CD4-positive, CD25-positive, alpha-beta regulatory T cell (primary cell): Measurements from ENCODE around the gene CEP89. TPM values are rescaled to one million over a fixed set of nuclear protein-coding genes. Genes with fewer than 3 reads are reported as not detected.
"Not testable (repeated sequence)": the region's sequence is repeated elsewhere in the genome, so short reads cannot be mapped to it uniquely, and the experiment has no call there.

ENCODE experiments used
- ATAC-seq, 2 donors: fragments of 150-1000 bp; cut with Tn5 transposase; one replicate each; pipeline ENCODE4 v1.10.0; 2021; ENCODE audit warnings: low read depth in 2 of 2, moderate number of reproducible peaks in 2 of 2, moderate library complexity in 1 of 2
- DNase-seq, 3 donors: peaks; one replicate each; pipeline versions ENCODE4 v3.0.0 to v3.0.0-alpha.2; 2012 to 2022; ENCODE audit warnings: mixed read lengths in 1 of 3
- H3K27ac ChIP-seq: one replicate; pipeline ENCODE4 v1.7.0; 2013; ENCODE audit warnings: mild to moderate bottlenecking, low read length; ENCODE audit not compliant: insufficient read depth, poor library complexity, severe bottlenecking
- H3K27me3 ChIP-seq: one replicate; pipeline ENCODE4 v1.7.0; 2013; ENCODE audit warnings: low read length; ENCODE audit not compliant: control insufficient read depth, insufficient read depth
- H3K36me3 ChIP-seq: one replicate; pipeline ENCODE4 v1.7.0; 2013; ENCODE audit warnings: mild to moderate bottlenecking, low read length, moderate library complexity; ENCODE audit not compliant: control insufficient read depth, insufficient read depth
- H3K4me1 ChIP-seq: 2 replicates; pipeline ENCODE4 v1.7.0; 2013; ENCODE audit warnings: mild to moderate bottlenecking, low read length; ENCODE audit not compliant: insufficient read depth, control insufficient read depth, poor library complexity, severe bottlenecking
- H3K4me3 ChIP-seq: one replicate; pipeline ENCODE4 v1.7.0; 2013; ENCODE audit warnings: low read depth, mild to moderate bottlenecking, low read length, moderate library complexity
- H3K9me3 ChIP-seq, 2 experiments: 1 replicate in 1 of 2; 2 replicates in 1 of 2; pipeline ENCODE4 v1.7.0; 2013; ENCODE audit warnings: low read length in 2 of 2, mild to moderate bottlenecking in 1 of 2, moderate library complexity in 1 of 2; ENCODE audit not compliant: control insufficient read depth in 2 of 2
- H3K27ac Mint-ChIP-seq, 3 donors: one replicate each; pipeline ENCODE4 v1.8.0; 2020 to 2022; ENCODE audit warnings: mild to moderate bottlenecking in 3 of 3, mixed read lengths in 3 of 3, moderate library complexity in 2 of 3
- H3K27me3 Mint-ChIP-seq: one replicate; pipeline ENCODE4 v1.8.0; 2022; ENCODE audit warnings: mild to moderate bottlenecking, mixed read lengths
- H3K36me3 Mint-ChIP-seq: one replicate; pipeline ENCODE4 v1.8.0; 2020; ENCODE audit warnings: mixed read lengths
- H3K4me1 Mint-ChIP-seq, 4 donors: one replicate each; pipeline ENCODE4 v1.8.0; 2020 to 2022; ENCODE audit warnings: mixed read lengths in 4 of 4, mild to moderate bottlenecking in 1 of 4
- H3K4me3 Mint-ChIP-seq, 4 donors: one replicate each; pipeline ENCODE4 v1.8.0; 2020 to 2022; ENCODE audit warnings: mild to moderate bottlenecking in 4 of 4, mixed read lengths in 4 of 4, moderate library complexity in 3 of 4
- H3K9me3 Mint-ChIP-seq, 7 donors: one replicate each; pipeline ENCODE4 v1.8.0; 2020 to 2022; ENCODE audit warnings: mixed read lengths in 7 of 7, mild to moderate bottlenecking in 3 of 7, moderate library complexity in 2 of 7
- polyA plus RNA-seq, 4 donors: library from polyadenylated mRNA; unstranded; fragments of 300-500 nt; fragmentation: Illumina TruSeq; gene quantifications; one replicate each; pipeline ENCODE4 v1.2.3, GENCODE V29; 2021
- total RNA-seq: library from RNA; stranded (reverse); gene quantifications from one replicate; pipeline ENCODE4 v1.2.3, GENCODE V29; 2022

Gene CEP89
- 10.8 TPM for total RNA-seq
- 10 to 100 TPM in 2 of 4 donors, 1 to 10 TPM in 2; 8.7 to 11.3 (median 9.7) TPM for polyA plus RNA-seq

- H3K27ac ChIP-seq, result peak within 1 kb of the TSS; percentile 77
- H3K9me3 ChIP-seq, result no peaks in the 10 kb centered on the region
- H3K4me1 ChIP-seq, result peaks cover 12% of the 10 kb centered on the region
- H3K36me3 Mint-ChIP-seq, result peaks cover 7% of the 10 kb centered on the region
- H3K4me3 ChIP-seq, result peak within 1 kb of the TSS; percentile 89
- peak; percentile 98 to 99 for ATAC-seq
- H3K27me3 Mint-ChIP-seq, result no peaks in the 10 kb centered on the region
- H3K4me1 Mint-ChIP-seq, result peaks cover 9 to 34% (median 18%) of the 10 kb centered on the region in 4 donors
- peak within 1 kb of the TSS; percentile 93 to 99 (median 97) for H3K27ac Mint-ChIP-seq
- no peaks in the 10 kb centered on the region for H3K9me3 Mint-ChIP-seq
- peak; percentile 98 to 99 (median 99) for DNase-seq
- H3K36me3 ChIP-seq, result no peaks in the 10 kb centered on the region
- H3K27me3 ChIP-seq, result no peaks in the 10 kb centered on the region
- H3K4me3 Mint-ChIP-seq, result peak within 1 kb of the TSS; percentile 92 to 99 (median 98)
Observed at GRCh38 chr19:32971715-32972540, at the start of gene CEP89, which contains the start of gene FAAP24. CEP89 (minus strand) TSS chr19:32971958; CDS start chr19:32971874, 84 bp downstream. FAAP24 (plus strand) TSS chr19:32972242; CDS start chr19:32973197, 955 bp downstream.

GRCh38 chr19:33010891-33011290, 39.1 kb upstream of the CEP89 start:
- not testable (repeated sequence) for ATAC-seq, H3K4me1 ChIP-seq, H3K36me3 Mint-ChIP-seq, H3K4me3 ChIP-seq, H3K27me3 ChIP-seq, H3K36me3 ChIP-seq, H3K27ac ChIP-seq, DNase-seq, H3K9me3 Mint-ChIP-seq, H3K27me3 Mint-ChIP-seq, H3K4me1 Mint-ChIP-seq, H3K27ac Mint-ChIP-seq, H3K9me3 ChIP-seq, H3K4me3 Mint-ChIP-seq

GRCh38 chr19:33008738-33009137, 37.0 kb upstream of the CEP89 start:
- no peaks in the 10 kb centered on the region for H3K36me3 Mint-ChIP-seq
- Histone ChIP-seq H3K27ac (no peak overlapping the region), H3K36me3 (no peaks in the 10 kb centered on the region), H3K4me1 (no peaks in the 10 kb centered on the region), H3K9me3 (no peaks in the 10 kb centered on the region), H3K4me3 (no peak overlapping the region), H3K27me3 (no peaks in the 10 kb centered on the region)
- no peaks in the 10 kb centered on the region for H3K4me1 Mint-ChIP-seq
- no peak overlapping the region for H3K27ac Mint-ChIP-seq
- no peaks in the 10 kb centered on the region for H3K27me3 Mint-ChIP-seq
- DNase-seq (no peak), ATAC-seq (no peak)
- H3K9me3 Mint-ChIP-seq, result peaks cover 0 to 4% (median 0%) of the 10 kb centered on the region in 7 donors
- no peak overlapping the region for H3K4me3 Mint-ChIP-seq

- Histone ChIP-seq H3K9me3 (no peaks in the 10 kb centered on the region), H3K27ac (no peak overlapping the region), H3K36me3 (no peaks in the 10 kb centered on the region), H3K27me3 (no peaks in the 10 kb centered on the region), H3K4me3 (no peak overlapping the region), H3K4me1 (peaks cover 5% of the 10 kb centered on the region)
- Mint-ChIP-seq H3K27me3 (peaks cover 4% of the 10 kb centered on the region), H3K4me1 (peaks cover 0 to 9% (median 5%) of the 10 kb centered on the region in 4 donors), H3K36me3 (no peaks in the 10 kb centered on the region), H3K27ac (no peak overlapping the region), H3K9me3 (peaks cover 0 to 4% (median 0%) of the 10 kb centered on the region in 7 donors), H3K4me3 (no peak overlapping the region)
- no peak for DNase-seq
- ATAC-seq, result no peak
Observed at GRCh38 chr19:33005440-33005839, 33.7 kb upstream of the CEP89 start.

GRCh38 chr19:33003424-33004024, 31.8 kb upstream of the CEP89 start:
- not testable (repeated sequence) for H3K27me3 ChIP-seq, H3K4me3 ChIP-seq, H3K36me3 ChIP-seq, H3K9me3 Mint-ChIP-seq, ATAC-seq, H3K9me3 ChIP-seq, H3K27ac ChIP-seq, H3K27me3 Mint-ChIP-seq, H3K36me3 Mint-ChIP-seq, DNase-seq
- Mint-ChIP-seq H3K27ac (peak overlapping the region in 1 of 3 donors; percentile 62), H3K4me1 (peaks cover 0 to 22% (median 10%) of the 10 kb centered on the region in 4 donors), H3K4me3 (peak overlapping the region in 1 of 4 donors; percentile 86)
- H3K4me1 ChIP-seq, result peaks cover 13% of the 10 kb centered on the region

- H3K27ac Mint-ChIP-seq, H3K4me3 ChIP-seq, H3K36me3 ChIP-seq, H3K27ac ChIP-seq, H3K9me3 ChIP-seq, H3K36me3 Mint-ChIP-seq, ATAC-seq, H3K9me3 Mint-ChIP-seq, H3K27me3 Mint-ChIP-seq, H3K27me3 ChIP-seq, DNase-seq, H3K4me3 Mint-ChIP-seq: not testable (repeated sequence)
- H3K4me1 Mint-ChIP-seq, result peaks cover 0 to 30% (median 11%) of the 10 kb centered on the region in 4 donors
- peaks cover 13% of the 10 kb centered on the region for H3K4me1 ChIP-seq
Observed at GRCh38 chr19:33002126-33002865, 30.5 kb upstream of the CEP89 start.

- no peak for DNase-seq
- ATAC-seq, result no peak
- Mint-ChIP-seq H3K27me3 (peaks cover 5% of the 10 kb centered on the region), H3K36me3 (no peaks in the 10 kb centered on the region), H3K9me3 (peaks cover 0 to 4% (median 0%) of the 10 kb centered on the region in 7 donors), H3K4me1 (peaks cover 0 to 30% (median 11%) of the 10 kb centered on the region in 4 donors), H3K27ac (peak overlapping the region; percentile 62 to 87 (median 70)), H3K4me3 (peak overlapping the region in 3 of 4 donors; percentile 1 to 86 (median 73))
- Histone ChIP-seq H3K4me3 (peak overlapping the region; percentile 4), H3K27ac (no peak overlapping the region), H3K36me3 (no peaks in the 10 kb centered on the region), H3K27me3 (no peaks in the 10 kb centered on the region), H3K4me1 (peaks cover 13% of the 10 kb centered on the region), H3K9me3 (no peaks in the 10 kb centered on the region)
Observed at GRCh38 chr19:33000910-33001309, 29.2 kb upstream of the CEP89 start.
